ENCODE measurements around the gene NSG2.
"Not testable (repeated sequence)": the region's sequence is repeated elsewhere in the genome, so short reads cannot be mapped to it uniquely, and the experiment has no call there.

The NSG2 gene

DNA sequence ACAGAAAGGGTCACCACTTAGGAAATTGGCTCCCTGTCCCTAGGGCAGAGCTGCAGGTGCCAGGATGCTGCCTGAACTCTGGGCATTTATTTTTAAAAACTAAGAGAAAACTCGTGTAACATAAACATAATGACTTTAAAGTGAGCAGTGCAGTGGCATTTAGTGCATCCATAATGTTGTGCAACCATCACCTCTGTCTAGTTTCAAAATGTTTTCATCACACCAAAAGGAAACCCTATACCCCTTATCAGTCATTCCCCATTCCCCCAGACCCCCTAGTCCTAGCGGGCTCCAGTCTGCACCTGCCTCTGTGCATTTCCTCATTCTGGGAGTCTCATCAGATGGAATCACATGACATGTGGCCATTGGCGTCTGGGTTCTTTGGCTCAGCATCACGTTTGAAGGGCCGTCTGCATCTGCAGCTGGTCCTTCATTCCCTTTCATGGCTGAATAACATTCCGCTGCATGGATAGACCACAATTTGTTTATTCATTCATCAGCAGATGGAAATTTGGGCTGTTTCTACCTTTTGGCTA, 55.8 kb downstream of the NSG2 start:
- no peak for DNase-seq (ENCODE audit: low read depth, low spot score)

DNA sequence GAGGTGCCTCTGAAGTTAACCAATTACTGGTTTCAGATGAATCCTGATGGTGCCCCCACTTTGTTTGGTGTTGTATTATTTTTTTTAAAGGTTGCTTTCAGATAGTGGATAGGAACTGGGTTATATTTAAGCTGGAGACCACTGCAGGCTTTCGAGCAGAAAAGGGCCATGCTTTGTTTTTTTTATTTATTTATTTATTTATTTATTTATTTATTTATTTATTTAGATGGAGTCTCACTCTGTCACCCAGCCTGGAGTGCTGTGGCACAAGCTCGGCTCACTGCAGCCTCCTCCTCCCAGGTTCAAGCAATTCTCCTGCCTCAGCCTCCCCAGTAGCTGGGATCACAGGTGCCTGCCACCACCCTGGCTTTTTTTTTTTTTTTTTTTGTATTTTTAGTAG, 57.1 kb downstream of the NSG2 start:
- DNase-seq (ENCODE audit: low read depth, low spot score): not testable (repeated sequence)

DNA sequence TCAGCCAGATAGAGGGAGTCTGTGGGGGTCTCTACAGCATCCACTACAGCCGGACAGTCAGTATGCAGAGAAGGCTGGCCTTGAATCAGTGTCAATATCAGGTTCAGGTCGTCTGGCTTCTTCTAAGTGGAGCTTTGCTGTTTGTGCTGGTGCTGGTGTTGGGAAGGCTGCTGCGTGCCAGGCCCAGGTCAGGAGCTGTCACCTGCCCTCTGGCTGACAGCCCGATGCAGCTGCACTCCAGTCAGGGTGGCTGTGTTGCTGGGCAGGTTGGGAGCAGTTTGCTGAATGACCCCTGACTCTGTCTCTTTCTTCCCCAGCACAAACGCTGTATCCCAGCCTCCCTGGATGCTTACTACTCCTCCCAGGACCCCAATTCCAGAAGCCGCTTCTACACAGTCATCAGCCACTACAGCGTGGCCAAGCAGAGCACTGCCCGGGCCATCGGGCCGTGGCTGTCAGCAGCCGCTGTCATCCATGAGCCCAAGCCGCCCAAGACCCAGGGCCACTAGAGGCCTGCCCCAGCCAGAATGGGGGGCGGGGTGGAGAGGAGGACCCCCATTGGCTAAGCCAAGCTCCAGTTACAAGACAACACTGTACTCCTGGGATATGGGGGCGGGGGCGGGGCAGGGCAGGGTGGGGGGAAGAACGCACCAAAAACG, 61.6 kb downstream of the NSG2 start:
- no peak for DNase-seq (ENCODE audit: low read depth, low spot score)

DNA sequence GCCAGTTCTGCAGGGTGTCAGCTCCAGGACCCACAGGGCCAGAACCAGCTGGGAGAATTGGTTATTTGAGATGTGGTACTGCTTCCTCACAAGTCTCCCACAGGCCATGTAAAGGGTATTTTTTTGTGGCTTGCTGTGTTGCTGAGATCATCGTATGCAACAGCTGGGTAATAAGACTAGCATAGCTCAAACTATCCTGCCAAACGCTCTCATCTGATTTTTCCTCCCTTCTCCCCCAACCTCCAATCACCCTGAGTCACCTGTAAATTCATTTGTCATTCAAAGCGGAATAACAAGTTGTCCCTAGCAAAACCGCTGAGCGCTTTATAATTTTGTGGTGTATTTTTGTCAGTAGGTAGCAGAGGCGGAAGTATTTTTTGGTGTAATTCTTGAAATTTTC, 63.2 kb downstream of the NSG2 start:
- no peak for DNase-seq (ENCODE audit: low read depth, low spot score)

DNA sequence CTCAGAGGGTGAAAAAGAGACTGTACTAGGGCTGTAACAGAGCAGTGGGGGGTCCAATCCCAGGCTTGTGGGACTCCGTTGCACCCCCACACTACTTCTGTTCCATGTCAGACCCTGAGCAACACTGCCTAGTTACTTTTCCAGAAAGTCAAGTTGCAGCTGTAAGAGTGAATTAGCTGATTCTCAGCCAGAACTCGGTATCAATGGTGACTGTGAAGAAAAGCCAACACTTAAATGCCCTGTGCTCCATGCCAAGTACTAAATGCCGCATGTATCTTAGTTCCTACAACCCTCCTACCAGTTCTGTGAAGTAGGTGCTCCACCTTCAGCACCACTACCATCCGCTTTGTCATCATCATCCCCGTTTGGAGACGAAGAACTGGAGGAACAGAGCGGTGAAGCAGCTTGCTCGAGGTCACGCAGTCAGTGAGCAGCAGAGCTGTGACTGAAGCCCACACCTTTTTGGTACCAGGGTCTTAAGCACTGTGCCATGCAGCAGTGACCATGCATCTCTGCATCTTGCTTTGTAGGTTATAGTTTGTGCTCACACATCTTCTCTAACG, 64.3 kb downstream of the NSG2 start:
- no peak for DNase-seq (ENCODE audit: low read depth, low spot score)

DNA sequence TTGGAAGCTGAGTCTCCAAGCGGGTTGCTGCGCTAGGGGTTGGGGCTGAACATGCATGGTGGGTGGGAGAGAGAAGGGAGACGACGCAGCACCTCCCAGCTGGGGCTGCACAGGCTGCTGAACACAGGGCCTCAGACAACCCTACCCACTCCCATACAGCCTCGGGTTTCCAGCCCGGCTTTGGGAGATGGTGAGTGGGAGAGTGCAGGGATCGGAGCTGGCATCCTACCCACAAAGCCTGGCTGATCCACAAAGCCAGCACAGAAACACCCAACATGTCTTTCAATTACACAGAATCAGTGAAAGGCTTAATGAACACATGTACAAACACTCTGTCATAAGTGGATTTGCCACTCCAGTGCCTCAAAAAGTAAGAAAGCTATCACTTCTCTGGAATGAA, 64.8 kb downstream of the NSG2 start:
- no peak for DNase-seq (ENCODE audit: low read depth, low spot score)

DNA sequence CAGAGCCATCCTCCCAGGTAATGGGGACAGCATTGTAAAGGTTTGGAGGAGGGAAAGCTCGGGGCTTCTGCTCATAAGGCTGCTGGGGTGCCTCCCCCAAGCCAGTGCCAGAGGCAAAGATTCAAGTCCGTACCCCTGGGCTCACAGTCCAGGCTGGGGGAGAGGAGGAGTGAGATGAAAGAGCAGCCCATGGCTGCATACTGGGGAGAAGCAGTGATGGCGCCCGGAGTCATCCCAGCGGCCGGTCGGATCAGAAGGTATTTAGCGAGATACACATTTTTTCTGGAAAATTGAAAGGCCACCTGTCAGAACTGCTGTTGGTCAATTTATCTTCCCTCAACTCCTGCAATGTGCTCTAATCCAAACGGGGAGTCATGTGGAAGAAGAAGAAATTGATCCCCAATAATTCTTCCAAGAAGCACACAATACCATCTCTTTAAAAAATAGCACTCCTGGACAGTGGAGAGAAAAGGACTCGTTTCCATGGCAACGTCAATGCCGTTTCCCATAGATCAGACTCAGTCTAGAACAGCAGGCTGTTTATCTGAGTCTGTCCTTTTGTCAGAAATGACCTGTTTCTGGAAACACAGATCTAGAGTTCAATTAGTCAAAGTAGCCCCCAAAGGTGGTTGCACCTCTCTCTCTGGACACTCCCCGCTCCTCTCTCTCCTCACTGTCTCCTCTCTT, 65.9 kb downstream of the NSG2 start:
- no peak for DNase-seq (ENCODE audit: low read depth, low spot score)

DNA sequence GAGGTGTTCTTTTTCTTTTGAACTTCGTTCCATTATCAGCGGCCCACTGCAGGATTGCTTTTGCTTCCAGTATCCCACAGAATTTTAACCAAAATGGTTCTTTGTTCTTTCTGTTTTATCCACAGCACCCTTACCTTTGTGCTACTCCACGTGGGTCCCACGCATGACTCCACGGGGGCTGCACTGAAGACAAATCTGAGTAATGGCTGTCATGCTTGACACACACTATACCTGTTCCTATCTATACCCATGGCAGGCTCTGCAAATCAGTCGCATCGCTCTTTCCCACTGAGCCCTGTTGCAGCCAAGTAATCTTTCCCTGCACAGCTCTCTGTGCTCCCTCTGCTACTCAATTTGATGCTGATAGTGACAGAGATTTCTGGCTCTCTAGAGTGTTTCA, 69.7 kb downstream of the NSG2 start:
- DNase-seq (ENCODE audit: low read depth, low spot score): no peak

DNA sequence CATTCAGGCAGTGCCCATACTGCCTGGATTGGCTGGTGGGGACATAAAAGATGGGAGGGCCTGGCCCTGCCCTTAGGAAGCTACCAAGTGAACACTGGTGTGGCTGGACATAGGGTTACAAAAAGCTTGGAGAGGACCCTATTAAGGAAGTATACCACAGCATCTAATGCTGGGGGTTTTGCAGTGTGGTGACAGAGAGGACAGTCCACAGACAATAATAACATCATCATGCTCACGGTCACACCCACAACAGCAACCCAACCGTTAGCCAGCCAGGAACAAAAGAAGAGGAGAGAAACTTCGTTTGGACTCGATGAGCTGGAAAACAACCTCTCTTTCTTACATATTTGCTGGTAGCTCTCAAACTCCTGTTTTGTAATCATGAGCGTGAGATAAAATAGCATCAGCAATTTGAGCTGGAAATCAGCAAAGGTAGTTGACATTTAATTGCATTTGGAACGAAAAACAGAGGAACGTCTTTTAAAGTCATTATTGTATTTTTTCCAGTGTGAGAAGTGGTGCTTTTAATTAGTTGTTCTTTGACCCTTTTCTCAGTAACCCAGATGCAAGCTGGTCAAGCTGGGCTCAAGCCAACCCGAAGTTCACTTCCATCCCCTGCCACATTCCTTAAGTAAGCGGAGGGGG, 73.4 kb downstream of the NSG2 start:
- no peak for DNase-seq (ENCODE audit: low read depth, low spot score)

DNA sequence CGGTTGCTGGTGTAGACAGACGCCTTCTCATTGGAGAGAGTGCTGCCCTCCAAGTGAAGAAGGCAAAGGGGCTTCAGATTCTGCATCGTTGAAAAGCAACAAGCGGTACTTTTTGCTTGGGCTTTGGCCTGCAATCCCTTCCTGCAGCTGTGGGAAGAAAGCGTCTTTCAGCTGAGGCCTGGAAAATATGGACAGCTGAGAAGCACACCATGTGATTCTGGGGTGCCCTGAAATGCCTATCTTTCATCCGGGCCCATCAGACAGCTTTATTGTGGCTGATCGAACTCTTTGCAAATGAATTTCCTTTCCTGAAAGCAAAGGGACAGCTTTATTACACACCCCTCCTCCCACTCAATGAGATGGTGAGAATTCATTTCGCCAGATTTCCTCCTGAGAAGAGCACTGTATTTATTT, 74.0 kb downstream of the NSG2 start:
- DNase-seq (ENCODE audit: low read depth, low spot score): no peak

DNA sequence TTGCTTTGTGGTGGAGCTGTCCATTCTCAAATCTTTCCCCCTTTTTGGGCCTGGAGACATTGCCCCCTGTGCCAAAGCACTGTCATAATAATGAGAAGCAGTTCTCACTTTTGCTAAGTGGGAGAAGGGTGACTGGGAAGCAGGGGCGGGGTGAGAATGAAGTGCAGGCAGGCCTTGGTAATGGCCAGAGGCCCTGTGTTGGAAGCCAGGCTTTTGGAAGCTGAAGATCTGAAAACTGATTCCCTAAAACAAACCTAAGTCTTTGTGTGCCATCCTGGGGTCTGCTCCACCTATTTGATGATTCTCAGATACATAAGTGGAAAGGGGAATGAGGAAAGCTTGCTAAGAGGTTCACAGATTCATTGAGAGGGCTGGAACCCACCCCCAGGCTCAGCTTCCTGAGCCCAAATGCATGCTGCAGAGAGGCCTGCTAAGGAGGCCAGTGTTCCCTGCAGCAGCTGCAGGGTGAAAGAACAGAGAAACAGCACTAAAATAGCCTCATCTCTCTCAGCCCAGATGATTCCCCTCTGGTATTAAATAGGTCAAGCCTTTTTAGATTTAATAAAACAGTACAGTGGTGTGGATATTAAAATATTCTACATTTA, 75.0 kb downstream of the NSG2 start:
- DNase-seq (ENCODE audit: low read depth, low spot score): no peak

DNA sequence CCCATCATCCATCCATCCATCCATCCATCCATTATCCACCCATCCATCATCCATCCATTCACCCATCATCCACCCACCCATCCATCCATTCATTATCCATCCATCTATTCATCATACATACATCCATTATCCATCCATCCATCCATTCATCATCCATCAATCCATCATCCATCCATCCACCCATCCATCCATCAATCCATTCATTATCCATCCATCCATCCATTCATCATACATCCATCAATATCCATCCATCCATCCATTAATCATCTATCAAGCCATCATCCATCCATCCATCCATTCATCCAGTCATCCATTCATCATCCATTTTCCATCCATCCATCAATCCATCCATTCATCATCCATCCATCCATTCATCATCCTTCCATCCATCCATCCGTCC, 89.0 kb downstream of the NSG2 start:
- DNase-seq (ENCODE audit: low read depth, low spot score): no peak

DNA sequence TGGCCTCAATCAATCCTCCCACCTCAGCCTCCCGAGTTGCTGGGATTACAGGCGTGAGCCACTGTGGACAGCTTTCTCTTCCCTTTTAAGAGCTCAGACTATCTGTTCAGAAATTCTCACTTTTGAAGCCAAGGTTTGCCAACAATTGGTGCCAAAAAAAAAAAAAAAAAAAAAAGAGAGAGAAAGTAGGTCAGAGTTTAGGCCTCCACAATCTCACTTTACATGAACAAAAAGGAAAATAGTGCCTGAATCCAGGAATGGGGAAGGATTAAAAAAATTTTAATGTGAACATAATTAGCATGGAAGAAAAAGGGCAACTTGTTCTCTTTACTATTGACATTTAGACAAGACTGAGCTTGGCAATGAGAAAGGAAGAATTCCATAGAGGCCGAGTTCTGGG, 94.1 kb downstream of the NSG2 start:
- no peak for DNase-seq (ENCODE audit: low read depth, low spot score)

DNA sequence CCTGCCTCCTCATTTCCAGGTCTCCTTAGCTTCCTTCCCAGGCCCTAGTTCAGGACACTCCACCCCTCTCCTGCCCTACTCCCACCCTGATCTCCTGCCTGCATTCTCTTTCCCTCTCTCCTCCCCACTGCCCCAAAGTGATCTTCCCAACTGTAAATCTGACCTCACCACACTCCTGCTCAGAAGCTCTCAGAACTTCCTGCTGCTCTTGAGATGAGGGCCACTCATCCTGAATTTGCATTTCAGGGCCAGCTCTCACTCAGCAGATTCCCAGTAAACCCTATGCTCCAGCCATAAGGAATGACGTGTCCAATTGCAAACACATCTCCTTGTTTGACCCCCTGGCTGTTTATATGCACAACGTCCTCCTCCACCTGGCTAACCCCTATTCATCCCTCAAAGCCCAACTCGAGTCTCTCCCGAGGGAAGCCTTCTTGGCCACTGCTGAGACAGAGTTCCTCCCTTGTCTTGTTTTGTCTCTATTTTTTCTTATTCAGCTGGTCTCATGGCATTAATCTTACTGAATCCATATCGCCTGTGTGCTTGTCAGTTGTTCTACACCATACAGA, 95.0 kb downstream of the NSG2 start:
- DNase-seq (ENCODE audit: low read depth, low spot score): no peak

DNA sequence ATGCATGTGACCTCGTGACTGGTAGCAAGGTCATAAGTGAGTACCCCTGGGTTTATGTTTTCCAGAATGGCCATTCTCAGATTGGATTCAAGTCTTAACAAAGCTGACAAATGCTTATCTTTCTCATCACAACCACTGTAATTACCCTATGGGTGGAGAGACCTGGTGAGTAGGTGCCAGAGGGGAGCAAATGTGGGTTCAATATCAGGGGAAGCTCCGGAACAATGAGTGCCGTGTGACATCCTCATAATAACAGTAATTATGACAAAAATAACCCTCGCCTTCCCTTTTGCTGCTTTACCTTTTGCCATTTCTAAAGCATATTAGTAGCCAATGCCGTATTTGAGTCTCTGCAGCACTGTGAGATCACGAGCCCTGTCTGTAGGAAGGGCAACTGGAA, 95.9 kb downstream of the NSG2 start:
- DNase-seq (ENCODE audit: low read depth, low spot score): no peak

DNA sequence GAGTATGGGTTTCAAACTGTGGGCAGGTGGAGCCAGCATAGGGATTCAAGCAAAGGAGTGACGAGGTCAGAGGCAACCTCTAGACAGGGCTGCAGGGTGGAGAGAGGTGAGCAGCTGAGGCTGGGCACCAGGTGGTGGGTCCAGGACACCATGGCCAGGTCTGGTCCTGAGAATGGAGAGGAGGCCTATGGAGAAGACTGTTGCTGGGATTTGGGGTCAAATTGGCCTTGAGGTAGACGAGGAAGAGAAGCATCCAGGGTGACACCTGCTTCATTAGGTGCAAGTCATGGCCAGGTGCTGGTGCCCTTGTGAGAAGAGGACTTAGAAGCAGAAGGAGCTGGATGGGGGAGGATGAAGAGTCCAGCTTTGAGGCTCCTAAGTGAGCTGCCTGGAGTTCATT, 99.6 kb downstream of the NSG2 start:
- no peak for DNase-seq (ENCODE audit: low read depth, low spot score)

DNA sequence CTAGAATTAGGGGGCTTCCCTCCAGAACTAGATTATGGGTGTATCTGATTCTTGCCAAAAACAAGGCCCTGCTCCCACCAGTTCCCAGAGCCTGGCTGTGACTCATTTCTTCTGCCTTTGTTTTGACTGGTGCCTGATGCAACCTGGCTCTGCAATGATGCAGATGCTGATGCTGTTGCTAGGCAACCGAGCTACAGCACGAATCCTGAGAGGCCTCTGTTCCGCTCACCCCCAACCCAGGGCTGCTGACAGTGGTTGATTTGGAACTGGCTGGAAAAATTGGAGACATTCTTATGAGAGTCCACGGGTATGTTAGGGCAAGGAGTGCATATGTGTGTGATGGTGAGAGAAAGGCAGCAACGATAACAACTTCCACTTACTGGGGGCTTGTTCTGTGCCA, 100.3 kb downstream of the NSG2 start:
- DNase-seq (ENCODE audit: low read depth, low spot score): peak; percentile 55

DNA sequence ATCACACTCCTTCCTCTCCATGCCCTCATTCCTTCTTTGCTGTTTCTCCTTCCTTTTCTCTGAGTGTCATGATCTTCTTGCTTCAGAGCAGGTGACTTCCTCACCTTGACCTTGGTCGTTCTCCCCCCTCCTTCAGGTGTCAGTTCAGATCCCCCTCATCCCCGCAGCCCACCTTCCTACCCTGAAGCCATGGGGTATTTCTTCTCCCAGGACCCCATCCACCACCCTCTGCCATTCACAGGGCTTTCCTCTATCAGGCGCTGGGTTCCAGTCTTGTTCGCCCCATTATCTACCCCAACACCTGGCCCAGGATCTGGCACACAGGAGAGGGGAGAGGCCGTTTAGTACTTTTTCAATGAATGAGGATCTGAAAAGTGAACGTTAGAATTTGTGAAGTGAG, 101.0 kb downstream of the NSG2 start:
- no peak for DNase-seq (ENCODE audit: low read depth, low spot score)

DNA sequence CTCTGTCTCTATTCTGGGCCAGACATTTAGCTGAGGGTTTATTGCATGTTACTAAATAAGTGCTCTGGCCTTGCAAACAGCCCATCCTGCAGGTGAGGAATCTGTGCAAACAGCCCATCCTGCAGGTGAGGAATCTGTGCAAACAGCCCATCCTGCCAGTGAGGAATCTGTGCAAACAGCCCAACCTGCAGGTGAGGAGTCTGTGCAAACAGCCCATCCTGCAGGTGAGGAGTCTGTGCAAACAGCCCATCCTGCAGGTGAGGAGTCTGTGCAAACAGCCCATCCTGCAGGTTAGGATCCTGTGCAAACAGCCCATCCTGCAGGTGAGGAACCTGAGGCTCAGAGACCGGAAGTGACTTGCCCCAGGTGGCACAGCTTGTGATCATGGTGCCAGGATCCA, 101.5 kb downstream of the NSG2 start:
- not testable (repeated sequence) for DNase-seq (ENCODE audit: low read depth, low spot score)

DNA sequence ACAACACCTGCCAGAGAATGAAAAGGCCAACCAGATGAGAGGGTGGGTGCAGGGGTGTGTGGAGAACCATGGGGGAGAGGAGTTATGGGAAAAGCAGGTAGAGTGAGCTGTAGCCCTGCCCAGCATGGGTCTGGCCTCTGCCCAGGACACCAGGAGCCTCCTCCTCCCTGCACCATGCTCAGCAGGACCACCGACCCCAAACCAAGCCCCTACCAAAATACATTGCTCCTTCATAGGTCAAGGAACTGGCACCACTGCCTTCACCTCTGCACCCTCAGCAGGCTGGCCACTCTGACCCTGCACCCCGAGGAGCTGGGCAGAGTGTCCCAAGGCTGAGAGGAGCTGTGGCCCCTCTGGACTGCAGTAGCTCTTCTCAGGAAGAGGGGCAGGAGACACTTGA, 102.0 kb downstream of the NSG2 start:
- no peak for DNase-seq (ENCODE audit: low read depth, low spot score)

DNA sequence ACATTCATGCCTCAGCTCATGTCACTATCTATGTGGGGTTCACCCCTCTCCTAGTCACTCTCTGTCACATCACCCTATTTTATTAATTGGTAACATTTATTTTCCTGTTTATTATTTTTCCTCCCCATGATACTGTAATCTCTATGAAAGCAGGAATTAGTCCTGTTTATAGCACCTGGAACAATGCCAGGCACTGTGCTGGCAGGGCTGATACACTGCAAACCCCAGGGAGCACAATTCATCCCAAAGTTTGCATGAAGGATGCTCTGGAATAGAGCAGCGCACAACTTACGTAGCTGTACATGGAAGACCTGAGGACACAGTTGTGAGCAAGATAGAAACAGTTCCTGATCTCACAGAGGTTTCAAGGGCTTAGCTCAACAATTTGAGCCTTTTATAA, 103.2 kb downstream of the NSG2 start:
- DNase-seq (ENCODE audit: low read depth, low spot score): no peak

DNA sequence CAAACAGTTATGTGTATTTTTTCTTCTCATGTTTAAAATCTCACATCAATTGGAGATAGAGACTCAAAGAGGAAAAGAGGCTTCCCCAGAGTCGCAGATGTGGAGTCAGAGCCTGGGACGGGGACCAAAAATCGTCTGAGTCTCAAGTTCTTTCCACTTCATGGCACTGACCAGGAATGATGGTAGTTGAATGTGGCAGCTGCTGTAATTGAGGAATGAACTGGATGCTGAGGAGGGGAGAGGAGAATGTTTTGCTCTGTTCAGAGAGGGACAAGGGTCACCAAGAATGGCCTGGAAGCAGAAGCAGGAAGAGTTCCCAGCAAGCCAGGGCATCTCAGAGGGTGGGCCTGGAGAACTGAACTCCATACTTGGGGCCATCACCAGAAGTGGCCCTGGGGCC, 103.9 kb downstream of the NSG2 start:
- no peak for DNase-seq (ENCODE audit: low read depth, low spot score)

Measured in astrocyte of the hippocampus (primary cell).